B cell (primary cell): ENCODE measurements around the gene AOPEP.

Experiments used
- EZH2 ChIP-seq: IDR thresholded peaks from 2 replicates; pipeline ENCODE4 v1.6.1; 2012; ENCODE audit warnings: borderline replicate concordance, low read depth, mild to moderate bottlenecking, moderate library complexity, low read length; ENCODE audit not compliant: insufficient read depth, poor library complexity, severe bottlenecking
- TF ChIP-seq, protein P1 (sequence below): fragments of 200-600 bp; IDR thresholded peaks from one replicate; pipeline ENCODE4 v1.8.0; 2022; ENCODE audit warnings: antibody characterized with exemption, mild to moderate bottlenecking

DNA sequence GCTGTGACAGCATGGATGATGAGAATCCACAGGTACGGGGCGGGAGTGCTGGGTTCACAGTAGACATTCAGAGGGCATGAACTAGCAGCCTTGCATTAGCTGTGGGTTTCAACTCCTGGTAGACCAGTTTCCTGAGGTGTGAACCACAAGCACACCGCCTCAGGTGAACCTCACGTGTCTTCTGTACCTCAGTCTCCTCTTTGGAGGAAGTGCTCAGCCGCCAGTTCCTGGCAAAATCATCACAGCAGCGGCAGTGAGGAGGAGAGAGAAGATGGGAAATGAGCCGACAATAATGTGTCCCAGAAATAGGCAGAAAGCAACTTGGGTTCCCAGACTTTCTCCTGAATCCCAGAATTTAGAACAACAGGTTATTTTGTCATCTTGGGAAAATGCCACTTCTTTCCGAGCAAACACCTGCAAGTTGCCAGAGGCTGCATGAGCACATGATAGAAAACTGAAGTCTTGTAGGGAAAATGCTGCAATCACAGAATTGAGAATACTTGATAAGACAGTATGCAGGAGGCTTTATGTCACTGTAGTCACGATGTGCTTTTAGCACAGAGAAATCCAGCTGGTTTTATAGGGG, 258.5 kb downstream of the AOPEP start:
- TF ChIP-seq, protein P1, sequence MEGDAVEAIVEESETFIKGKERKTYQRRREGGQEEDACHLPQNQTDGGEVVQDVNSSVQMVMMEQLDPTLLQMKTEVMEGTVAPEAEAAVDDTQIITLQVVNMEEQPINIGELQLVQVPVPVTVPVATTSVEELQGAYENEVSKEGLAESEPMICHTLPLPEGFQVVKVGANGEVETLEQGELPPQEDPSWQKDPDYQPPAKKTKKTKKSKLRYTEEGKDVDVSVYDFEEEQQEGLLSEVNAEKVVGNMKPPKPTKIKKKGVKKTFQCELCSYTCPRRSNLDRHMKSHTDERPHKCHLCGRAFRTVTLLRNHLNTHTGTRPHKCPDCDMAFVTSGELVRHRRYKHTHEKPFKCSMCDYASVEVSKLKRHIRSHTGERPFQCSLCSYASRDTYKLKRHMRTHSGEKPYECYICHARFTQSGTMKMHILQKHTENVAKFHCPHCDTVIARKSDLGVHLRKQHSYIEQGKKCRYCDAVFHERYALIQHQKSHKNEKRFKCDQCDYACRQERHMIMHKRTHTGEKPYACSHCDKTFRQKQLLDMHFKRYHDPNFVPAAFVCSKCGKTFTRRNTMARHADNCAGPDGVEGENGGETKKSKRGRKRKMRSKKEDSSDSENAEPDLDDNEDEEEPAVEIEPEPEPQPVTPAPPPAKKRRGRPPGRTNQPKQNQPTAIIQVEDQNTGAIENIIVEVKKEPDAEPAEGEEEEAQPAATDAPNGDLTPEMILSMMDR: no peak
- no peak for TF ChIP-seq EZH2
